ENCODE results near the gene MAL.

DNA sequence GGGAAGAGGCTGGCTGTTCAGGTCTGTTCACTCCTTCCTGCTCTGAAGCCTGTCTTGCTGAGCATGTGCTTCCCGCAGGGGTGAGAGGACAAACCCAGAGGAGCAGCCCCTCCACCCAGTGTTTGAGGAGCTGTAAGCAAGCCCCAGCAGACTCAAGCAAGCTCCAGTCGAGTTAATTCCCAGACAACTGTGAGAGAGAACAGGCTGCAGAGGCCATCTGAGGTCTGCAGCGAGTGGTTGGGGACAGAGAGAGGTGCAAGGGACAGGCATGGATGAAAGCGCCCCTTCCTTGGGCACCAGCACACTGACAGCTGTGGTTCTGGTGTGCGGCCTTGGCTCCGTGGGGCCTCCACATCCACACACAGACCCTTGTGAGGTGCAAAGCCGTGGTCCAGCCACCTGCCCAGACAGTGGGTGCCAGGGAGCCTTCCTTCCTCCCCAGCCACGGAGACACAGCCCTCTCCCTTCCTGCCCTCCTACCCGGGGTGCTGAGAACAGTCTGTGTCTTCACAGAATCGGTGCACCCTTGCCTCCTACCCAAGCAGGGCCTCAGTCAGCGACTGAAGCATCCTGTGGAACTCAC is 36.2 kb downstream of the MAL start:
- no peak for TF ChIP-seq POLR2AphosphoS5 (IDR thresholded peaks at IDR 0.05; ENCODE audit: borderline replicate concordance, low read depth, low read length)
- TF ChIP-seq EZH2 (IDR thresholded peaks at IDR 0.05) = no peak
